Measurements from ENCODE around the gene MACROD2. TPM values are rescaled to one million over a fixed set of nuclear protein-coding genes. Genes with fewer than 3 reads are reported as not detected.

Gene MACROD2
- total RNA-seq, 4 donors from 2014 or later: 8.7 to 17.8 (median 10.8) TPM

GRCh38 chr20:14800707-14801425 is 805.5 kb downstream of the MACROD2 start:
- H3K36me3 ChIP-seq: no peaks in the 10 kb centered on the region
- intact Hi-C loops (cut with DNase I): no loop called here
- WGBS, 2 donors: 89% methylated on average over 7 of the region's 7 CpGs
- TF ChIP-seq POLR2A (IDR thresholded peaks at IDR 0.05): no peak
- TF ChIP-seq, protein P1, sequence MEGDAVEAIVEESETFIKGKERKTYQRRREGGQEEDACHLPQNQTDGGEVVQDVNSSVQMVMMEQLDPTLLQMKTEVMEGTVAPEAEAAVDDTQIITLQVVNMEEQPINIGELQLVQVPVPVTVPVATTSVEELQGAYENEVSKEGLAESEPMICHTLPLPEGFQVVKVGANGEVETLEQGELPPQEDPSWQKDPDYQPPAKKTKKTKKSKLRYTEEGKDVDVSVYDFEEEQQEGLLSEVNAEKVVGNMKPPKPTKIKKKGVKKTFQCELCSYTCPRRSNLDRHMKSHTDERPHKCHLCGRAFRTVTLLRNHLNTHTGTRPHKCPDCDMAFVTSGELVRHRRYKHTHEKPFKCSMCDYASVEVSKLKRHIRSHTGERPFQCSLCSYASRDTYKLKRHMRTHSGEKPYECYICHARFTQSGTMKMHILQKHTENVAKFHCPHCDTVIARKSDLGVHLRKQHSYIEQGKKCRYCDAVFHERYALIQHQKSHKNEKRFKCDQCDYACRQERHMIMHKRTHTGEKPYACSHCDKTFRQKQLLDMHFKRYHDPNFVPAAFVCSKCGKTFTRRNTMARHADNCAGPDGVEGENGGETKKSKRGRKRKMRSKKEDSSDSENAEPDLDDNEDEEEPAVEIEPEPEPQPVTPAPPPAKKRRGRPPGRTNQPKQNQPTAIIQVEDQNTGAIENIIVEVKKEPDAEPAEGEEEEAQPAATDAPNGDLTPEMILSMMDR (IDR thresholded peaks at IDR 0.05): no peak
- no peaks in the 10 kb centered on the region for H3K4me1 ChIP-seq
- no peaks in the 10 kb centered on the region for H3K27me3 ChIP-seq
- no peak overlapping the region for H3K27ac ChIP-seq
- no peak for DNase-seq
- H3K4me3 ChIP-seq (replicated peaks in 1 of 3): no peak overlapping the region
- no peaks in the 10 kb centered on the region for H3K9me3 ChIP-seq

GRCh38 chr20:14801591-14802325 is 806.4 kb downstream of the MACROD2 start:
- Histone ChIP-seq H3K27me3 (no peaks in the 10 kb centered on the region), H3K27ac (no peak overlapping the region), H3K36me3 (no peaks in the 10 kb centered on the region), H3K9me3 (no peaks in the 10 kb centered on the region), H3K4me3 (replicated peaks in 1 of 3) (no peak overlapping the region), H3K4me1 (no peaks in the 10 kb centered on the region)
- no peak for DNase-seq
- 95 to 96% methylated on average over 5 of the region's 5 CpGs for WGBS, 2 donors
- no peak for TF ChIP-seq POLR2A (IDR thresholded peaks at IDR 0.05)
- TF ChIP-seq, protein P1 (IDR thresholded peaks at IDR 0.05): no peak
- intact Hi-C loops (cut with DNase I): no loop called here

DNA sequence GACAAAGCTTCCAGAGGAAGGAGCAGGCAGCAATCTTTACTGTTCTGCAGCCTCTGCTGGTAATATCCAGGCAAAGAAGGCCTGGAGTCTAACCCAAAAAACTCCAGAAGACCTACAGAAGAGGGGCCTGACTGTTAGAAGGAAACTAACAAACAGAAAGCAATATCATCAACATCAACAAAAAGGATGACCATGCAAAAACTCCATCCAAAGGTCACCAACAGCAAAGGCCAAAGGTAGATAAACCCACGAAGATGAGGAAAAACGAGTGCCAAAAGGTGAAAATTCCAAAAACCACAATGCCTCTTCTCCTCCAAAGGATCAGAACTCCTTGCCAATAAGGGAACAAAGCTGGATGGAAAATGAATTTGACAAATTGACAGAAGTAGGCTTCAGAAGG is 811.9 kb downstream of the MACROD2 start:
- 81 to 85% methylated on average over 2 of the region's 2 CpGs for WGBS, 2 donors
- intact Hi-C loops (cut with DNase I): no loop called here
- H3K36me3 ChIP-seq: no peaks in the 10 kb centered on the region
- no peaks in the 10 kb centered on the region for H3K9me3 ChIP-seq
- no peaks in the 10 kb centered on the region for H3K4me1 ChIP-seq
- no peak overlapping the region for H3K4me3 ChIP-seq (replicated peaks in 1 of 3)
- no peak for DNase-seq
- H3K27me3 ChIP-seq: no peaks in the 10 kb centered on the region
- H3K27ac ChIP-seq: no peak overlapping the region
- TF ChIP-seq, protein P1 (IDR thresholded peaks at IDR 0.05): no peak
- no peak for TF ChIP-seq POLR2A (IDR thresholded peaks at IDR 0.05)

- no peak overlapping the region for H3K27ac ChIP-seq
- no peak overlapping the region for H3K4me3 ChIP-seq (replicated peaks in 1 of 3)
- H3K9me3 ChIP-seq: no peaks in the 10 kb centered on the region
- 93% methylated on average over 2 of the region's 2 CpGs for WGBS, 2 donors
- intact Hi-C loops (cut with DNase I): no loop called here
- DNase-seq: no peak
- no peaks in the 10 kb centered on the region for H3K27me3 ChIP-seq
- no peak for TF ChIP-seq POLR2A (IDR thresholded peaks at IDR 0.05)
- TF ChIP-seq, protein P1 (IDR thresholded peaks at IDR 0.05): no peak
- H3K36me3 ChIP-seq: no peaks in the 10 kb centered on the region
- H3K4me1 ChIP-seq: peaks cover 0 to 3% of the 10 kb centered on the region in 2 donors
These were observed 820.0 kb downstream of the MACROD2 start for GRCh38 chr20:14815340-14815739.

GRCh38 chr20:14816471-14816870 is 821.2 kb downstream of the MACROD2 start:
- WGBS, 2 donors: 94 to 98% methylated on average over 1 of the region's 1 CpG
- Histone ChIP-seq H3K4me3 (replicated peaks in 1 of 3) (no peak overlapping the region), H3K27ac (no peak overlapping the region), H3K36me3 (no peaks in the 10 kb centered on the region), H3K27me3 (no peaks in the 10 kb centered on the region), H3K4me1 (peaks cover 0 to 3% of the 10 kb centered on the region in 2 donors), H3K9me3 (no peaks in the 10 kb centered on the region)
- no peak for DNase-seq
- intact Hi-C loops (cut with DNase I): no loop called here
- TF ChIP-seq POLR2A (IDR thresholded peaks at IDR 0.05): no peak
- TF ChIP-seq, protein P1 (IDR thresholded peaks at IDR 0.05): no peak
